Central memory CD4-positive, alpha-beta T cell (primary cell): ENCODE data around the gene NRP2.

Source experiments
- DNase-seq: peaks from one replicate; pipeline ENCODE4 v3.0.0; 2022

The NRP2 gene

GRCh38 chr2:205732314-205732713, 50.0 kb downstream of the NRP2 start:
- DNase-seq, result no peak

- DNase-seq, result no peak
Observed at GRCh38 chr2:205733082-205733481, 50.8 kb downstream of the NRP2 start.

GRCh38 chr2:205733648-205734047, 51.3 kb downstream of the NRP2 start:
- DNase-seq, result no peak

- no peak for DNase-seq
Observed at GRCh38 chr2:205734436-205735037, 52.2 kb downstream of the NRP2 start.

GRCh38 chr2:205738117-205738968, 56.0 kb downstream of the NRP2 start:
- no peak for DNase-seq

GRCh38 chr2:205739620-205740019, 57.3 kb downstream of the NRP2 start:
- no peak for DNase-seq

- DNase-seq, result no peak
Observed at GRCh38 chr2:205740381-205740780, 58.1 kb downstream of the NRP2 start.

GRCh38 chr2:205741256-205741978, 59.1 kb downstream of the NRP2 start:
- DNase-seq, result no peak

- DNase-seq, result no peak
Observed at GRCh38 chr2:205743137-205743536, 60.8 kb downstream of the NRP2 start.

GRCh38 chr2:205744074-205744591, 61.8 kb downstream of the NRP2 start:
- no peak for DNase-seq

- no peak for DNase-seq
Observed at GRCh38 chr2:205745661-205746419, 63.5 kb downstream of the NRP2 start.

- DNase-seq, result no peak
Observed at GRCh38 chr2:205746420-205746785, 64.1 kb downstream of the NRP2 start.

GRCh38 chr2:205747829-205748386, 65.6 kb downstream of the NRP2 start:
- DNase-seq, result no peak

GRCh38 chr2:205748639-205749038, 66.3 kb downstream of the NRP2 start:
- no peak for DNase-seq

GRCh38 chr2:205749078-205749477, 66.8 kb downstream of the NRP2 start:
- DNase-seq, result no peak

- no peak for DNase-seq
Observed at GRCh38 chr2:205750797-205751196, 68.5 kb downstream of the NRP2 start.

GRCh38 chr2:205751569-205752031, 69.3 kb downstream of the NRP2 start:
- DNase-seq, result no peak

- no peak for DNase-seq
Observed at GRCh38 chr2:205752296-205752820, 70.1 kb downstream of the NRP2 start.

GRCh38 chr2:205752924-205753323, 70.6 kb downstream of the NRP2 start:
- no peak for DNase-seq

- no peak for DNase-seq
Observed at GRCh38 chr2:205754285-205754923, 72.1 kb downstream of the NRP2 start.

GRCh38 chr2:205754924-205755321, 72.6 kb downstream of the NRP2 start:
- no peak for DNase-seq

GRCh38 chr2:205755923-205756322, 73.6 kb downstream of the NRP2 start:
- DNase-seq, result no peak
